ENCODE measurements around the gene NOP56.

Gene NOP56

DNA sequence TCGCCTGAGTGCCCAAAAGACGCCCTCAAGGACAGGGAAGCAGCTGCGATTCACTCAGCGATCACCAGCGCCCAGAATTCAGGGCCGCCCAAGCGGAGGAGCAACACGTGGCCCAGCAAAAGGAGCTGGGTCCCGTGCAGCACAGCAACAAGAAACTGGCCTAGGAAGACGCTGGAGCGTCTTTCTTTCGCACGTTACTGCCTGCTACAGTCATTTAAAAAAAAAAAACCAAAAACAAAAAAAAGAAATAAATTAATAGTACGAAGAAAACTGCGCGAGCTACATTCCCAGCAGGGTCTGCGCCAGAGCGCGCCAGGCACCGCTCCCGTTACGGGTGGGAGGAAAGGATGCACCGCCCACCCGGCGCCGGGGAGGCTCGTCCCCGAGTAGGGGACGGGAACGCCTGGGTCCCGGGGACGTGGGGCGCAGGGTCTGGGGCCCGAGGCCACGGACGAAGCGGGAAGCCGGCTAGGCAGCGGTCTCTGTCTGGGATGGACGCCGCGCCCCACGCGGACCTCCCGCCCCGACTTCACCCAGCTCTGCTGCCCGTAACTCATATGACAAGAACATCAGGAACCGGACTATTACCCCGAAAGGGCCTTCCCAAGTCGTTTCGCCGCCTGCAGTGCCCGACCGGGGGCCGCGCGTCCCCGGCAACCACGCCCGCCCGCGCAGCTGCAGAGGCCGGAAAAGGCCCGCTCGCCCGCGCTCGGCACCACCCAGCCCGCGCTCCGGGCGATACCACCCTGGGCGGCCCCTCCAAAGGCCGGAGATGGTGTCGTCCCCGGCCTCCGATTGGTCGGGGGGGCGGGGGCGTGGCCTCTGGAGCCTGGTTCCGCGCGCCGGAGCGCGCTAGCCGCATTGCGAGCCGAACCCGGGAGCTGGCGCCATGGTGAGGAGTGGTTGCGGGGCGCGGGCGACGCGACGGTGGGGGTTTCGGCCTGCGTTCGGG lies at the start of gene NOP56:
NOP56 (plus strand) TSS at position 861 of the 952 bp plus-strand sequence; CDS start at position 890, 29 bp downstream.
- peak; percentile 96 for DNase-seq

GRCh38 chr20:2602746-2603145 lies 49.7 kb upstream of the NOP56 start:
- no peak for DNase-seq

GRCh38 chr20:2603816-2604505 lies 48.5 kb upstream of the NOP56 start:
- DNase-seq: no peak

DNA sequence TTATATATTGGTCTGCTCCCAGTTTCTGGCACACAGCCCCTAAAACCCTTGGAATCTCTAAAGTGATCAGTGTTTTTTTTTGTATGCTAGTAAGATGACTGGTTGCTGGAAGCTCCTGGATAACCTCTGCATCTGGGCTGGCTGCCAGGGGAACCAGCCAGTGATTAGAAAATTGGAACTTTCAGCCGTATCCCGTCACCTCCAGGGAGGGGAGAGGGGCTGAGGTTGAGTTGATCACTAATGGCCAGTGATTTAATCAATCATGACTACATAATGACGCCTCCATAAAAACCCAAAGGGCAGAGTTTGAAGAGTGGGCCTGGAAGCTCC lies 48.0 kb upstream of the NOP56 start:
- no peak for DNase-seq

DNA sequence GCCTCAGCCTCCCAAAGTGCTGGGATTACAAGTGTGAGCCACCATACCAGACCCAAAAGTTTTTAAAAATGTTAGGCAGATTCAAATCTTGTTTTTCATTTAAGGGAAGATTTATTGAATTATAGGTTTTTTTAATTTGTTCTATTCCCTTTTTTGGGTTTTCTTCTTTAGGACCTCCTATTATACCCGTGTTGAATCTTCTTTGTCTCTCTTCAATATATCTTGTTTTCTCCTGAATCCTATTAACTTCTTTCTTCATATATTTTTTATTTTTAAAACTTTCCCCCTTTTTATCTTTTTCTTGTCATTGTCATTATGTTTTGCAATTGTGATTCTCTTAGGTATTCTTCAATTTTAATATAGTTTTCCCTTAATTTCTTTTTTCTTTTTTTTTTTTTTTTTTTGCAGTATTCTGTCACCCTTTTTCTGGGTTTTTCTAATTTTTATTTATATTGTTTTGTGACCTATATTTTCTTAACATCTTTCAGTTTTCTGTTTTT lies 45.9 kb upstream of the NOP56 start:
- DNase-seq: no peak

DNA sequence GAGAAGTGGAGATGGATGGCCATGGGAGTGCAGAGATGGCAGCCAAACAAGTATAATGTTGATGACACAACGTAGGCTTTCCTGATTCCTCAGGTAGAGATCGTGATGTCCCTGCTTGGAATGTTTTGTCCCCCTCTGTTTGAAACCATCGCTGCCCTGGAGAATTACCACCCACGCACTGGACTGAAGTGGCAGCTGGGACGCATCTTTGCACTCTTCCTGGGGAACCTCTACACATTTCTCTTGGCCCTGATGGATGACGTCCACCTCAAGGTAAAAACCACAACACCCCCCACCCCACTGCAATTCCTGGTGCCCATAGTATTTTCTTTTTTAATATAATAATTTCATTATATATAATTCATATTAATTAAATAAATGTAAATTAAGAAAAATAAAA lies 42.1 kb upstream of the NOP56 start:
- DNase-seq: no peak

- no peak for DNase-seq
These were observed 41.3 kb upstream of the NOP56 start for GRCh38 chr20:2610941-2611720.

DNA sequence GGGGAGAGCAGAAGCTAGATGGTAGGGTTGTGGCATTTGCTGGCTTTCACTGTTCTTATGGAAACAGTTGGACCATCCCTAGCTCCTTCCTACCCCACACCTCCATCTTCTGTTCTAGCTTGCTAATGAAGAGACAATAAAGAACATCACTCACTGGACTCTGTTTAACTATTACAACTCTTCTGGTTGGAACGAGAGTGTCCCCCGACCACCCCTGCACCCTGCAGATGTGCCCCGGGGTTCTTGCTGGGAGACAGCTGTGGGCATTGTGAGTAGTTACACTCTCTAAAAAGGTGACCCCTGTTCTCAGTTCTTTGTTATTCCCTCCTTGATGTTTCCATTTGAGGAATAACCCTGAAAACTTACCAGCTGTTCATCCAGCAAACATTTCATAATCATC lies 40.4 kb upstream of the NOP56 start:
- no peak for DNase-seq

- DNase-seq: no peak
These were observed 35.8 kb upstream of the NOP56 start for GRCh38 chr20:2616634-2617033.

GRCh38 chr20:2617099-2617714 lies 35.2 kb upstream of the NOP56 start:
- no peak for DNase-seq

GRCh38 chr20:2618815-2619214 lies 33.6 kb upstream of the NOP56 start:
- DNase-seq: no peak

GRCh38 chr20:2619337-2619736 lies 33.1 kb upstream of the NOP56 start:
- DNase-seq: no peak

GRCh38 chr20:2619961-2620595 lies 32.4 kb upstream of the NOP56 start:
- no peak for DNase-seq

DNA sequence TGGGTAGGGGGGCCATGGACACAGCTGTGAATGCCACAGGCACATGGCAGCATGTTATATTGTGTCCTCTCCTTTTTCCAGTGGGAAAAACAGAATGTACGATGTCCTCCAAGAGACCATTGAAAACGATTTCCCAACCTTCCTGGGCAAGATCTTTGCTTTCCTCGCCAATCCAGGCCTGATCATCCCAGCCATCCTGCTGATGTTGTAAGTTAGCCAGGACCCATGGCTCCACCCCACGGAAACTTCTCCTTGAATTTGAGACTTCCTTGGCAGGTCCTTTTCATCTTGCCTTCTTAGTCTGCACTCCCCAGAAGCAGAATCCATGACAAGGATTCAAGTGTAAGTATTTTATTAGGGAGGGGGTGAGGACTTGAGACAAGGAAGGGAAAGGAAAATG lies 28.2 kb upstream of the NOP56 start:
- no peak for DNase-seq

GRCh38 chr20:2625062-2625461 lies 27.4 kb upstream of the NOP56 start:
- DNase-seq: no peak

DNA sequence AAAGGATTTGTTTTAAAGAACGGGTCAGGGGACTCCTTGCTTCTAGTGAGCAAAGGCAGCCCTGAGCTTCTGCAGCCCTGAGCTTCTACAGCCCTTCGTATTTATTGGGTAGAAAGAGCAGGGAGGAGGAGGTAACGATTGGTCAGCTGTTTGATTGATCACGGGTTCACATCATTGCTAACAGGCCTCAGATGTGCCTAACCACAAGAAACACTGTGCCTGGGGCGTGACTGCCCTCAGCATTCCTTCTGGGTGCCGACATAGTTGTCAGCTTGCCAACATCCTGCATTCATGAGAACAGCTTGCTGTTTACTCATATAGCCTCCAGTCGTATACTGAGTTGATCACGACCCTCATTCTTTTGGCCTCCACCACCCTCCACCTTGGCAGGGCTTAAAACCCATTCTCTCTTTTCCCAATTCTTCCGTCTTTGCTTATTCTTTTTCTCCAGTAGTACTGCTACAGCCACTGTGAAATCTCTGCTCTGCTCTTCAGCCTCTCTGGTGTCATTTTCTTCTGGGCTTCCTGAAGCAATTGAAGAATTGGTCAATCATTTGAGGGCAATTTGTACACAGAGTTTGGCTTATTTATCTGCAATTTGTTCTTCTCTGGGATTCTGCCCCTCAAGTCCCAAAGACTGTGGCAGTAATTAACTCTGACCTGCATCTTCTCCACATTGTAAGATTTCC lies 25.4 kb upstream of the NOP56 start:
- DNase-seq: no peak

GRCh38 chr20:2631228-2631627 lies 21.2 kb upstream of the NOP56 start:
- DNase-seq: no peak

DNA sequence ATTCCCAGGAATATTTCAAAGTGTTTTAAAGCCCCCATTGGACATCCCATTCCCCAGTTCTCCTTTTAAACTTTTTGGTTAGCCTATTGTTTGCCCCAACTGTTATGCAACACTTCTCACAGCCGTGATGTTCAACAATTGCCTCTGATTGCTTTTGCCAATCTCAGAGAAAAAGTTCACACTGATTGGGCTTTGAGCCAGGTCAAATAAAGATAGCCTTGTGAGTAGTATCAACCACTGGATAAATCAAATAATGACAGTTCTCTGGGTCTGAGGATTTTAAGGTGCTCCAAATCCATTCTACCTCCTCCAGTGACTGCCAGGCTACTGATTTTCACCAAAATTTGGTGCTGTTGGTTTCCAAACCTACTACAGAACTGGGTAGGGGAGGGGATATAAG lies 19.1 kb upstream of the NOP56 start:
- DNase-seq: no peak

- no peak for DNase-seq
These were observed 15.2 kb upstream of the NOP56 start for GRCh38 chr20:2637246-2637645.

DNA sequence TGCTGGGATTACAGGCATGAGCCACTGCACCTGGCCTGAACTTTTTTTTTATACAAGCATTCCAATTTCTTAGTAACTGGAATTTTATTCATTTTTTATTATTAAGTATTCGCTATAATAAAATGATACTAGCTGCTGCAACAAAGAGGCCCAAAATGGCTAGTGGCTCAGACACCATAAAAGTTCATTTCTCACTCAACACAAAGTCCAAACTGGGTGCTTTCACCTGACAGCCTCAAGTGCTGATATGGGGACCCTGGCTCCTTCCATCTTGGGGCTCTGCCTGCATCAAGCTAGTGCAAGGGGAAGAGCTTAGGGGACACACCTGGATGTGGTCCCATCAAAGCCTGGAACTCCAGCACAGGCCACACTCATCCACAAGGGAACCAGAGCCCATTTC lies 12.2 kb upstream of the NOP56 start:
- no peak for DNase-seq

DNA sequence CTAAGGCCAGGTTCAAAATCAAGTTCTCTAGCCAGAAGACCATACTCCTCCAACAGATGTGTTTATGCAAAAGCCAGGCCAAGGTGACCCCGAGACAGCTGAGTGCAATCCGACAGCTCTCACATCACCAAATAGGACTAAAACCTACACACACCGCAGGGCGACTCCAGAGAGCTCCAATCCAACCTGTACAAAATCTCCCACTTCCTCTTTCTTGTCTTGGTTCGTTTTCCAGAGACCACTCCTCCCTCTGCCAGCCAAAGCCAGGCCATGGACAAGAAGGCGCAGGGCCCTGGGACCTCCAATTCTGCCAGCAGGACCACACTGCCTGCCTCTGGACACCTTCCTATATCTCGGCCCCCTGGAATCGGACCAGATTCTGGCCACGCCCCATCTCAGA lies 11.5 kb upstream of the NOP56 start:
- DNase-seq: no peak

GRCh38 chr20:2643708-2644107 lies 8.7 kb upstream of the NOP56 start:
- no peak for DNase-seq
